GM21367 (cell line): Measurements from ENCODE around the gene TSPOAP1.

Experiments used
- ATAC-seq: cut with Tn5 transposase; IDR thresholded peaks from one replicate; pipeline ENCODE4 v1.9.1; 2021; ENCODE audit not compliant: unreplicated experiment

The TSPOAP1 gene

DNA sequence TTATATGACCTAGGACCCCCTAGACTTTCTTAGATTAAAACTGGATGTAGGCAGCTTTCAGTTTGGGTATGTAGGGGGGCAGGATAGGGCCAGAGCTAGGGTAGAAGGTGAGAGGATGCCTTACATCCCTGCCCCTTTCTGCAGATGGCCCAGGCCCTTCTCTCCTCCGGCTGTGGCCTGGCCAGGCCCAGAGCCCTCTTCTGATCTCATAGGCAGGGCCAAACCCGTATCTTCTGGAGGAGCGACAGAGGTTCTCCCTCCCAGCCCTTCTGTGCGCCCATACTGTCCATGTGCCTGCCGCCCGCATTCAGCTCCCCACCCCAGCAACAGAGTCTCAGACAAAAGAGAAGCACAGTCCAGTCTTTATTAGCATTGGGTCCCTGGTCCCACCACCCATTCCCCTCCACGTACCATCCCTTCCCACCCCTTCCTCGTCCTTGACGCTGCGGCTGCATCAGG, 2.0 kb upstream of the TSPOAP1 start:
- ATAC-seq: no peak

DNA sequence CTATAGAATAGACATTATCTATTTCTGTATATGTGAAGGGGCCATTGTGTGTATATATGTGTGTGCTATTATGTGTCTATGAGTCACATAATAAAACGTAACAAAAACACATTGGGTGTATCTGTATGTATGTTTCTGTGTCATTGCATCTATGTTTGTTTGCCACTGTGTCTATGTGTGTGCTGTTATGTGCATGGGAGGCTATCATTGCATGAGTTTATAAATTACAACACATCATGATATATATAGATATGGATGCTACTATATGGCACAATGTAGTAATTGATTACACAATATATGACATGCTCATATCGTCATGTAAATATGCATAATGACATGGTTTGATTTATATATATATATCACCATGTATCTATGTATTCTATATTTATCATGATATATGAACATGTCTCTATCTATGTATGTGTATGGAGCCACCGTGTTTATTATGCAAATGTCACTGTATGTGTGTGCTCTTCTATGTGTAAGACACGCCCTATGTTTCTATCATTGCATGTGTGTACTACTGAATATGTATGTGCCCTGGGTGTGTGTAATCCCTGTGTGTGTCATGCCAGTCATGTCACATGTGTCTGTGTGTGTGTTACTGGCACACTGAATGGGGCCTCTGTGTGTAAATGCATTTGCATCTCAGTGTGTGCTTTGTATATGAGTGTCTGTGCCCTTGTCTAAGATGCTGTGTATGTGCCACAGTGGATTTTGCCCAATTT, 1.4 kb upstream of the TSPOAP1 start:
- ATAC-seq: peak; percentile 12

DNA sequence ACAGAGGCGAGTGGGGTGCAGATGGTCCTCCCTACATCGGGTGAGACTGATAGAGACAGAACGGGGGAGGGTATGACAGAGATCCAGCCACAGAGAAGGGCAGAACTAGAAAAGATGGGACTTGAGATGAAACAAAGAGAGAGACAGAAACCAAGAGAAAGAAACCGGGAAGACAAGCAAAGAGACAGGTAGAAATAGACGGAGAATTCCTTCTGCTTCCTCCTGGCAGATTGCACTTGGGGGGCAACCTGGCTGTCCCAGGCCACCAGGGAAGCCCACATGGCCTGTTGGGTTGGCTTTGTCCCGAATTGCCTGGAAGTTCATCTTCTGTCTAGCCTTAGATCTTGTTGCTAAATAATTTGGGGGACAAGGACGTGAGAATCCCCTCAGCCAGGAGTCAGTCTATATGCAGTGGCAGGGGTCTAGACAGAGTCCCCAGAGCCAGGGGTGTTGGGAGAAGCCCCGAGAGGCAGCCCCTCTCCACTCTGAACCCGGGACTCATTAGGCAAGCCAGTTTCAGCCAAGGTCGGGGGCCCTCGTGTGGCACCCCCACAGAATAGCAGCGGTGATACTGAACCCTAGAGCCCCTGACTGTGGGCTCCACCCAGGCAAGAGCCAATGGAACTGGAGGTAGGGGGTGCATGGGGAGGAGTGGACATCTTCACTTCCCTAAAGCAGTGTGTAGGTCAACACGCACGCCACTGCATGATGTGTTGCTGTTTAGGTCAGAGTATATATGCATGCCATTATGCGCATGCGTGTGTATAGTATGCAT, 627 bp upstream of the TSPOAP1 start:
- ATAC-seq: peak; percentile 27

DNA sequence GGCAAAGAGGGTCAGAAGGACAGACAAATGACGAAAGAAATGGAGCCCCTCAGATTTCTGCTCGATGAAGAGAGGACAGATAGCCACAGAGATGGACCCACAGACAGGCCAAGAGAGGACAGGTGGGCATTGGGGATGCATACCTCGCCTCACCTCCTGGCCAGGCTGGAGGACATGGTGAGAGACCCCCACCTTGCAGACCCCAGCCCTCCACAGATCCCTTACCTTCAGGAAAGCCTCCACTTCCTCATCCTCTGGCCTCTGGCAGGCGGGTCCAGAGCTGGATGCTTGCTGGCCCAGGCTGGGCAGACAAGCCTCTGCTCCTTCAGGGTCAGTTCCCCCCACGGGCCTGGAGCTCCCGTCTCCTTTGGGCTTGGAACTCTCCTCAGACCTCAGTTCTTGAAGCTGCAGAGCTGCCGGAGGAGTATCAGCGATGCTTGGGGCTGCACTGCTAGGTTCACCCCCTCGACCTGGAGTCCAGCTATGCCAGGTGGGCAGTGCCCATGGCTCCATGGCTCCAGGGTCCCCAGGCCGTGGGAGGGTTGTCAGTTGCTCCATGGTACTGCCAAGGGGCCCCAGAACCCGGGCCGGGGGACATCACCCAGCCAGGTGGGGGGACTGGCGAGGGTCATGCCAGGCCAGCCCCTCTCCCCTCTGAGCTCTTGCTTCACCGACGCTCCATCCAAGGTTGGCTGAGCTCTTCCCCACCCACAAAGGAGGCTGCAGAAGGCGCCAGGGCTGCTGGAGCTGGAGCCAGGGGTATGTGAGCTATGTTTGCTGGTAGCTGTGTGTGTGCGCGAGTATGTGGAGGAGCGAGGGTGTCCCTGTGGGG, 1.0 kb downstream of the TSPOAP1 start:
- ATAC-seq: no peak

DNA sequence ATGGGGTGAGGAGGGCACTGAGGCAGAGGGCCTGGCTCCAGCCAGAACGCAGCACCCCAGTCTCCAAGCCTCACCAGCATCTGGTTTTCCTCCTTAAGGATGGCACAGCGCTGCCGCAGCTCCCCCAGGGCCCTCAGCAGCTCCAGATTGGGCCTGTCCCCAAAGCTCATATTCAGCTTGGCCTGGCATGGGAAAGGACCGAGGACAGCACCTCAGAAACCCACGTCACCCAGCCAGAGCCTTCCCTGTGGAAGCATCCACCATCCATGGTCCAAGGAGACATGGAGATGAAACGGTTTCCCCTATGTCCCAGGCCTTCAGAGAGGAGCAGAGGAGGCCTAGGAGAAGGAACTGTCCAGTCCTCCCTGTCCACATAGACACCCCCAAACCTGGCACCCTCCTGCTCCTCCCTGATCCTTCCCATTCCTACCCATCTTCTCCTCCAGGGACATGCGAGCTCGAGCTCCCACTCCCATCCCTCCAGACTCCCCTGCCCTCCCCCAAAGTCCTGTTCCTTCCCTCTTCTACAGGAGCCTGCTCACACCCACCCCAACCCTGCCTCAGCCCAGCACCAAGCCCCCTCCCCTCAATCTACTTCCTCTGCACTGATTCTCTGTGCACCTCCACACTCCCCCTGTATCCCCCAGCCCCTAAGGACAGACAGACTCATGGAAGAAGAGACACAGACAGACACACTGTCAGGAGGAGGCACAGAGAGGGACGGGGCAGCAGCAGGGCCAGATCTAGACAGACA, 1.8 kb downstream of the TSPOAP1 start:
- ATAC-seq: no peak

DNA sequence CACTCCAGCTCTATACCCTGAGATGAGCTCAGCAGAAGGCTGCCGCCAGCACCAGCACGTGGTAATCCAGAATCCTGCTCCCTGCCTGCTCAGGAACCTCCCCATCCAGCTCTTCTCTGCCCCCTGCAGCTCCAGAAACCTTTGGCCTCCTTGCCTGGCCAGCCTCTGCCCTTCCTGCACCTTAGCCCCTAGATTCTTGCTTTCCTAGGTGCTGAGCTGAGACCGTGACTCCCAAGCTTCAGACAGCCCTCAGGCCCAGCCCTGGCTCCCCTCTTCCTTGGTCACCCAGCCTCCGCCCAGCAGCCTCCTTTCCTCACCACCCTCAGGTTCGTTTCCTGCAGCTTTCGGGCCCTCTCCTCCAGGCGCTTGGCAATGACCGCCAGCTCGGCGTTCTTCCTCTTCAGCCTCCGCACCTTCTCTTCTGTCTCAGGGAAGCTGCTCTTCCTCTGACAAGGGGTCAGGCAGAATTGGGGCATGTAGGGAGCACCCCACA, 2.6 kb downstream of the TSPOAP1 start:
- ATAC-seq: no peak

DNA sequence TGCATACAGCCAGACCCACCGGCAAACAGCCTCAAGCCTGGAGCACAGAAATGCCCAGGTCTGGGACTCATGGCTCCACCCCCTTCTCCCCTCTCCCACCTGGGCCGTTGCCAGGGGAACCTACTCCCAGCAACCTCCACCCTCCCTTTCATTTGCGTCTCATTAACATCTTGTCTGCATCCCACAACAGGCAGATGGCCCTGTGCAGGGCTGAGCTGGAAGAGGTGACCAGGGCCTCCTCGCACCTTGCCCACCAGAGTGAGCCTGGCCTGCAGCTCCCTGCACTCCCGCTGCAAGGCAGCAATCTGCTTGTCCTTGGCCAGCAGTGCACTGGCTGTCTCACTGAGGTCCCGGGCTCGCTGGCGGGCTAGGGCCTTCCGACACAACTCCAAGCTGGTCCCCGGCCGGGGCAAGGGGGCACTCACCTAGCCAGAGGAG, 3.3 kb downstream of the TSPOAP1 start:
- ATAC-seq: no peak

DNA sequence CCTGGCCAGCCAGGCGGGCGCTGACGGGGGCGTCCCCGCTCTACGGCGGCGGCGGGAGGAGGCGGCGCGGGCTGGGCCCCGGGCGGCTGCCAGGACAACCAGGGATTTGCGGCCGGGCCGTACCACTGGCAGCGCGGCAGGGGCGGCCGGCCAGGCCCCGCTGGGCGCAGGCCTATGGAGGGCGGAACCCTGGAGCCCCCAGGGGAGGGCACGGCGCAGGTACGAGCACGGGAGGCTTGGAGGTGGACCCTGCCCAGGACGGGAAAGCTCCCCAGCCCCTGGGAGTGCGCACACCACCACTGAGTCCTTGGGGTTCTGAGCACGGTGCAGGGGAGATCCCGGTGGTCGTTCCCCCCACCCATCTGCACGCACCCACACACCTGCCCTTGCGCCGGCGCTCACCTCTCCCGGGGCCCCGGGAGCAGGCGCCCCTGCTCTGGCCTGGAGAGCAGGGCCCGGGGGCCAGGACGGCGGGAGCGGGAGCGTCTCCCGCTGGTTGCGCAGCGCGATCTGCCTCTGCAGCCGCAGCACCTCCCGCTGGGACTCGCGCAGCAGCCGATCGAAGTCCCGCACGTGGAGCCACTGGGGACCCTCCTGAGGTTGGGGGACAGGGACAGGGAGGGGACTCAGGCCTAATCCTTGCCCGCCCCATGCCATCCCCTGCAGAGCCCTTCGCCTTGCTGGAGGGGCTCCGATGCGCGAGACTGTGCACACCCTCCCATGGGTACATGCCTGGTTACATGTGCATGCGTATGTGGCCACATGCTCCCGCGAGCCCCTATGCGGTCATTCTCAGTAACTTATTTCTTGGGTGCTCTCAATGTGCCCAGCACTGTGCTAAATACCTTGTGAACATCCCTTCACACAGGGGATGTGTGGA, 3.9 kb downstream of the TSPOAP1 start:
- ATAC-seq: no peak

DNA sequence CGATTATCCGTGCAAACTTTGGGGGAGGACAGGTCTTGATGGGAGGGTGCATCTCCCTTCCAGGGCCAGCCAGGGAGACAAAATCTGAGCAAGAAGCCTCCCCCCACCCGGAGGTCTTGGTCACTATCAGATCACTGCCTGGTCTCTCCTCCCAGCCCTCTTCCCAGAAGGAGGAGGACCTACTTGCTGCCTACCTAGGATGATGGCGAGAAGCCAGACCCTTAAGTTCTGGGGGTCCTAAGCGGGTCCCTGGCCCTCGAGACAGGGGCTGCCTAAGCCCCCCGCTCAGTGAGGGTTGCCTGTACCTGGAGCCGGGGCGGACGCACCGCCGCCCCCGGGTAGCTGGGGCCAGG, 4.6 kb downstream of the TSPOAP1 start:
- ATAC-seq: no peak

DNA sequence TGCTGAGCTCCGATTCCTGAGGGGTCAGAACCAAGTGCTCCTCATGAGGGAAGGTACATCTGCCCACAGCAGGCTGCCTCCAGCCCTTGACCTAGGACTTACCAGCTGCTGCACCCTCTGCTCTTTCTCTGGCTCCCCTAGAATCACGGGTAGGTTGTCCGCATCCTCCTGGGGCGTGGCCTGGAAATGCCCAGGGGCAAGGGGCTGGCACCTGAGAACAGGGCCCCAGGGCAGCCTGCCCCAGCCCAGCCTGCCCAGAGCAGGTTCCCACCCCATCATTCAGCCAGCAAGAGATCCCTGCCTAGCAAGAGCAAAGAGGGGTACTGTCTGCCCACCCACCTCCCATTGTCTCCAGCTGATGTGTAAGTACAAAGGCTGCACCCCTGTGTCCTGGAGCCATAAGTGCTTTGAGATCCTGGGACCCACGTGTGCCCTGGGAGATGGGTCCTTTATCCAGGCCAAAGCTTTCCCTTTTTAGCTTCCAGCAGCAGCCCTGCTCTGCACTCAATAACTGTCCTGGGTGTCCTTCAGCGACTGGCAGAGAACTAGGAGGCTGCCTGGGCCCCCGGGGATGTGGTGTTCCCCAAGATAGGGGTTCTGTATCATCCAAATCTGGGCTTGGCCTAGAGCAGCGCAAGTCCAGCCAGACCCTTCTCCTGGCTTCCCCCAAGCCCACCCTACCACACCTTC, 5.1 kb downstream of the TSPOAP1 start:
- no peak for ATAC-seq

DNA sequence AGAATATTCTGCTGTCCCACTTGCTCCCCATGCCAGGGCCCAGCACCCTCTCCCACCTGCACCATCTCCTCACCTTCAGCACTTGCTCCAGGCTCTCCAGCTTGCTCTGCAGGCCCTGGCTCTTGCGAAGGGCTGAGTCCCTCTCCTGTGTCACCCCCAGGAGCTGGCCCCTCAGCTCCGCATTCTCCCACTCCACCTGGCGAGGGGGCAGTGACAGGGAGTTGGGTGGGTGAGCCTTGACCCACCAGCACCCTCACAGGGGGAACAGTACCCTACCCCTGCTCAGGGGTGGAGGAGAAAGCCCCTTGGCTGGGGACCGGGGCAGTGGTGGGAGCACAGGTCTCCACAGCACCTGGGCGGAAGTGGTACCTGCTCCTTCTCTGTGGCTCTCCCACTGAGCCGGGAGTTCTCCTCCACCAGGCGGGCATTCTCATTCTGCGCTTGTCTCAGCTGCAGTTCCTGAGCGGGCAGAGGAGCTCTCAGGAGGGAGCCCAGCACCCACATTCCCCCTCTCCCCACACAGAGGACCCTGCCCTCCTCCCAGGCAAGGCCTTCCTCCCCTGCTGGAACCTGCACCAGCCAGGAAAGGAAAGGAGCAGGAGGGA, 5.9 kb downstream of the TSPOAP1 start:
- ATAC-seq: no peak

DNA sequence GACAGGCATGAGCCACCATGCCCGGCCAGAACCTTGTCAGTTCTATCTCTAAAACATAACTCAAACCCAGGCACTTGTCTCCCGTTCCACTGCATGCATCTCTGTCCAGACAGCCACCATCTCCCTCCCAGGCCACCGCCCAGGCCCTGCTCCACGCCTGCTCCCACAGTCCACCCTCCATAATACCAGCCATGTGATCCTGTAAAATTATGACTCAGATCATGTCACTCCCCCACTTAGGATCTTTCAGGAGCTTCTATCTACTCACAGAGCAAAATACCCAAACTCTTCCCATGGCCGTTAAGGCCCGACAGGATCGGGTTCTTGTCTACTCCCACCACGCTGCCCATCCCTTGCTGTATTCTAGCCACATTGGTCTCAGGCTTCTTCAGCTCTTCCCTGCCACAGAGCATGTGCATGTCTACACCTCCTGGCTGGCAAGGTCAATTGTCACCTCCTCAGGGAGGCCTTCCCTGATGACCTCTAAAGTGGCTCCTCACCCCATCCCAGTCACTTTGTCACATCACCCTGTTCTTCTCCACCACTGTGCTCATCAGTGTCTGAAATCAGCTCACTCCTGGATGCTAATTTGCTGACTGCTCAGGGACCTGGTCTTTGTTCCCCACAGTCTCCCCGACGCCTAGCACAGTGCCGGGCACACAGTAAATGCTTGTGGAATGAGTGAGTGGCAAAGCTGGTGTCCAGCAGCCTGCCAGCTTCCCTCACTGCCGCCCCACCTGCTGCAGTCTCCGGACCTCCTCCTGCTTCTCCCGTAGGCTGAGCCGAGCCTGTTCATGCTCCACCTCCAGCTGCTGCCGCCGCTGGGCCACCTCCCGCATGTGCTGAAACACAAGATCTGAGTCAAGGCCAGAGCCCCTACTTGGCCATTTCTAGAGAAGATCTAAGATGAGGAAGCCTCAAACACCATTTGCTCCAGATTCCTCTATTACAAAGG, 6.7 kb downstream of the TSPOAP1 start:
- no peak for ATAC-seq

DNA sequence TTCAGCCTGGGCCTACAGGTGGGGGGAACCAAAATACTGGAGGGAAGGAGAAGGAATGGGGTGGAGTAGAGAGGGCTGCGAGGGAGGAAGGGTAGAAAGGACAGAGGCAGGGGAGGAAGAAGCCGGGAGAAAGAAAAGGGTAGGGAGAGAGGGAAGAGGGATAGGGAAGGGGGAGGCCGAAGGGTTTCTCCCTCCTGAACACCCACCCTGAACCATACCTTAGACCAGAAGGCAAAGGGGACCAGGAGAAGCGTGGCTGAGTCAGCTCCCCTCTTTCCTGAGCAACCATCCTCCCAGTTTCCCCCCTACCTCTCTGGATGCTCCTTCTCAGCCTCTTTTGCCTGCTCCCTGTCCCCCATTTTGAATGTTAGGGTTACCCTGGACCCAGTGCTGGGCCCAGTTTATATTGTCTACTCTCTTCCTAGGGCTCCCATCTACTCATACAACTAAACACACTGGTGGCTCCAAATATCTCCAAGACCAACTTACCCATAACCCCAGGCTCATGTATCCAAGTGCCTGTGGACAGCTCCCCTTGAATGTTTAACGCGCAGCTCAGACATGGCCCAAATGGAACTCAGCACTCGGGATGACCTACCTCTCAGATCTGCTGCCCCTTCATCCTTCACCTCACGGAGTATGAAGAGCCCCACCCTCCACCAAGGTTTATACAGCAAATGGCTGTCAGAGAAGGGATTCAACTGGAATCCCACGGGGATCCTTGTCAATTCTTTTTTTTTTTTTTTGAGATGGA, 7.8 kb downstream of the TSPOAP1 start:
- ATAC-seq: no peak

DNA sequence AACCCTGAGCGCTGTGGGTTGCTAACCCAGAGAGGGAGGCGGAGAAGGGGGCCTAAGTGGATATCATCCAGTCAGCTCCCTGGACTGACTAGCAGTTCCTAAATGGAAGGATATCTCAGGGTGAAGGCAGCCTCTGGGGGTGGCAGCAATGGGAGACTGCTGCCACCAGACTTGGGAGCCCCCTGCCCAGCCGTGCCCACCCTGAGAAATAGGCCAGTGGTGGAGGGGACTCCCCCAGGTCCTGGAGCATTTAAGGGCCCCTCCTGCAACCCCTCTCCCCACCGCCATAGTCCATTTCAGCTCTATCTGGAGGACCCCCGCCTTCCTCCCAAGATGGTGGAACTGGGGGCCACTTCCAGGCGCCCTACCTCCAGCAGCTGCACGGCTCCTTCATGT, 8.4 kb downstream of the TSPOAP1 start:
- ATAC-seq: no peak

DNA sequence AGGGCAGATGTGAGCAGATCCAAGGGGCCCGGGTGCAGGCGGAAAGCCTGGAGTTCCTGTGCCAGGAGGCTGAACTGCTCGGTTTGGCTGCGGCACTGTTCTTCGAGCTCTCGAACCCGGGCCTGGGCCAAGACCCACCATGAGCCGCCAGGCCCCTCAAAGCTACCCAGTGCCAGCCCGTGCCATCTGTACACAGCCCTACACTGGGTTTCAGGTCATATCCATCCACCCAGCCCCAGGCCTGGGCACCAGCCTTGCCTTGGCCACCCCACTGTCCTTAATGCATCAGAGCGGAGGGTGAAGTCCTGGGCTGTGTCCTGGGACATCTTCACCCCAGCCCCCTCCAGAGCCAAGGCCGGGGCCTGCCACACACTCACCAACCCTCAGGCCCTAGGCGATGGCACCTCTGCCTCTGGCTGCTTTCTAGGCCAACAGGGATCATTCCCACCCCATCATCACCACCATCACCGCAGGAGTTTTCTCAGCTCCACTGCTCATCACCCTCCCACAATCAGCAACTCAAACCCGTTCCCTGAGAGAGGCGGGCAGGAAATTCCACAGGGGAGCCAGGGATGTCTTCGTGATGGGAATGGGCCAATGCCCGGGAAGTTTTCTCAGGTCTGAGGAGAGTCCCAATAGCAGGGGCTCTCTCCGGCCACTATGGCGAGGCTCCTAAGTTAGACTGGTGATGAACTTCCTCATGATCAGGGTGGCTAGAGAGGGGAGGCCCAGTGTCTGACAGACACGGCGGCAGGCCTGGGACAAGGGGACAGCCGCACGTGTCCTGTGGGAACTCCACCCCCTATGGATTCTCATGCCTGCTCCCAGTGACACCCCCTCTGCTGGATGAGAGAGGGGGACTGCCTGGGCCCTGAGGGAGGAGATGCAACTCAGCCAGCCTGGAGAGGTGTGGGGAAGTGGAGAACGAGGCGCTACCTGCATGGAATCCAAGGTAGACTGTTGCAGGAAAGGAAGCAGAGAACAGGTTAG, 9.1 kb downstream of the TSPOAP1 start:
- ATAC-seq: no peak
